Lower lobe of right lung (tissue), 2 donors: Measurements from ENCODE around the gene PRSS3. TPM values are rescaled to one million over a fixed set of nuclear protein-coding genes. Genes with fewer than 3 reads are reported as not detected.
"Not testable (repeated sequence)": the region's sequence is repeated elsewhere in the genome, so short reads cannot be mapped to it uniquely, and the experiment has no call there.

Experiments
- ATAC-seq, 2 donors: fragments of 200-7000 bp; cut with Tn5 transposase; one replicate each; pipeline ENCODE4 v1.9.1; 2020 to 2022; ENCODE audit warnings: mild to moderate bottlenecking in 2 of 2, moderate library complexity in 2 of 2
- DNase-seq: peaks from one replicate; pipeline ENCODE4 v3.0.0-alpha.2; 2020
- H3K27ac ChIP-seq: fragments of 200-600 bp; one replicate; pipeline ENCODE4 v1.8.0; 2022
- H3K27me3 ChIP-seq: fragments of 200-600 bp; one replicate; pipeline ENCODE4 v1.8.0; 2022; ENCODE audit warnings: low read depth
- H3K36me3 ChIP-seq: fragments of 200-600 bp; one replicate; pipeline ENCODE4 v1.8.0; 2022; ENCODE audit warnings: mild to moderate bottlenecking
- H3K4me1 ChIP-seq: fragments of 200-600 bp; one replicate; pipeline ENCODE4 v1.8.0; 2022
- H3K4me3 ChIP-seq: fragments of 200-600 bp; one replicate; pipeline ENCODE4 v1.8.0; 2022; ENCODE audit warnings: mild to moderate bottlenecking
- H3K9me3 ChIP-seq: fragments of 200-600 bp; one replicate; pipeline ENCODE4 v1.8.0; 2022
- intact Hi-C: fragments of 100-400 bp; cut with DNase I; formaldehyde crosslinking; loops from one replicate; pipeline ENCODE4 v1.11.0; 2022
- total RNA-seq: library from RNA; stranded (reverse); fragmentation: NEBNext Ultra II Directional; extraction: Animal tissue kit (Norgen Biotek cat#: 25700); gene quantifications from one replicate; pipeline ENCODE4 v1.2.1, GENCODE V29; 2021
- TF ChIP-seq, protein P1 (sequence below): fragments of 200-600 bp; IDR thresholded peaks from one replicate; pipeline ENCODE4 v1.8.0; 2022; ENCODE audit warnings: antibody characterized with exemption, mild to moderate bottlenecking
- donor health status: DM: no; HTN: yes; CAD: no; lungs with severe emphysema.

Gene PRSS3
- total RNA-seq, 1 donor from 2014 or later = 0.65 TPM

DNA sequence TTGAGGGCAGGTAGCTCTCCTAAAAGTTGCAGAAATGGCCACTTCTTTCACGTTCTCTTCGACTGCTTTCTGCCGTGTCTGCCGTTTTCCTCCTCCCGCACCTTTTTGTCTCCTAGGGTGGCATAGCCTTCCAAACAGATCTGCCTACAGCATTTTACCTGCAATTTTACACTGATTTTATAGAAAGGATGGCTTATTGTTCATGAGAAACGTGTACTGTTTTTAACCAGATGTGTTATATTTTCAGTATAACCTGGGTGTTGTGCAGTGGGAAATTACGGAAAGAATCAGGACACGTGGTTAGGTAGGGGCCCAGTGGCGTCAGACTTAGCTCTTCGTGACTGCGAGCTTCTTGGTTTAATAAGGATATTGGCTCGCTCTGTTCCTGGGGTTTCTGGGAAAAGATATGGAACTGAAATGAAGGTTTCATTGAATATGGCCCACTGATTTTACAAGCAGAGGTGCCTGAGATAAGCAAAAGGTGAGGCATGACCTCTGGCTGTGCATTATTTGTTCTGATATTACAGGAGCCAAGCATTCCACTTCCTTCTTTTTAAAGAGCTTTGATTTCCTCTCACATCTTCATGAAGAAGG, 43.7 kb upstream of the PRSS3 start:
- H3K9me3 ChIP-seq = no peaks in the 10 kb centered on the region
- peaks cover 15% of the 10 kb centered on the region for H3K4me1 ChIP-seq
- intact Hi-C loops = no loop called here
- no peak overlapping the region for H3K4me3 ChIP-seq
- no peak for ATAC-seq
- peaks cover 24% of the 10 kb centered on the region for H3K27me3 ChIP-seq
- TF ChIP-seq, protein P1, sequence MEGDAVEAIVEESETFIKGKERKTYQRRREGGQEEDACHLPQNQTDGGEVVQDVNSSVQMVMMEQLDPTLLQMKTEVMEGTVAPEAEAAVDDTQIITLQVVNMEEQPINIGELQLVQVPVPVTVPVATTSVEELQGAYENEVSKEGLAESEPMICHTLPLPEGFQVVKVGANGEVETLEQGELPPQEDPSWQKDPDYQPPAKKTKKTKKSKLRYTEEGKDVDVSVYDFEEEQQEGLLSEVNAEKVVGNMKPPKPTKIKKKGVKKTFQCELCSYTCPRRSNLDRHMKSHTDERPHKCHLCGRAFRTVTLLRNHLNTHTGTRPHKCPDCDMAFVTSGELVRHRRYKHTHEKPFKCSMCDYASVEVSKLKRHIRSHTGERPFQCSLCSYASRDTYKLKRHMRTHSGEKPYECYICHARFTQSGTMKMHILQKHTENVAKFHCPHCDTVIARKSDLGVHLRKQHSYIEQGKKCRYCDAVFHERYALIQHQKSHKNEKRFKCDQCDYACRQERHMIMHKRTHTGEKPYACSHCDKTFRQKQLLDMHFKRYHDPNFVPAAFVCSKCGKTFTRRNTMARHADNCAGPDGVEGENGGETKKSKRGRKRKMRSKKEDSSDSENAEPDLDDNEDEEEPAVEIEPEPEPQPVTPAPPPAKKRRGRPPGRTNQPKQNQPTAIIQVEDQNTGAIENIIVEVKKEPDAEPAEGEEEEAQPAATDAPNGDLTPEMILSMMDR = no peak
- no peaks in the 10 kb centered on the region for H3K36me3 ChIP-seq
- DNase-seq = no peak
- H3K27ac ChIP-seq = no peak overlapping the region

DNA sequence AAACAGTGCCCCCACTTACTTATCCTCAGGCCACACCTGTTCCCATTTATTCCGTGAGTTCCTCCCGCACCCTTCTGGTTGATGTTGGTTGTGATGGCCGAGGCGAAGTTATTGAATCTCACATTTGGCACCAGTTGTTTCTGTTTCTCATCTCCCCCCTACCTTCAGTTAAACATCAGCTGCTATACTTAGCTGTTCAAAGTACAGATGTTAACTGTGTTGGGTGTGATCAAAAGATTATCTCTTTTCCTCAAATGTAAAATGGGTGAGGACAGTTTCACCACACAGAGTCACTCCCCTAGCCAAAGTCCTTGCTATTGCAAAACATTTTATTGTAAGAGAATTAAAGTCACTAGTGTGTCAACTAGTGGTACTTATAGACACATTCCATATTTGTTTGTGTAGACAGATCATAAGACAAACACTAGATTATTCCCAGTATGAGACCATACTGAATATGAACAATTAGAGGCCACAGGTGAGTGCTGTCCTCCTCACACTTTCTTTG, 43.2 kb upstream of the PRSS3 start:
- intact Hi-C loops = no loop called here
- no peak for DNase-seq
- H3K27me3 ChIP-seq = peaks cover 24% of the 10 kb centered on the region
- no peaks in the 10 kb centered on the region for H3K36me3 ChIP-seq
- H3K27ac ChIP-seq = no peak overlapping the region
- H3K4me3 ChIP-seq = no peak overlapping the region
- peaks cover 15% of the 10 kb centered on the region for H3K4me1 ChIP-seq
- ATAC-seq = no peak
- TF ChIP-seq, protein P1 = no peak
- no peaks in the 10 kb centered on the region for H3K9me3 ChIP-seq

DNA sequence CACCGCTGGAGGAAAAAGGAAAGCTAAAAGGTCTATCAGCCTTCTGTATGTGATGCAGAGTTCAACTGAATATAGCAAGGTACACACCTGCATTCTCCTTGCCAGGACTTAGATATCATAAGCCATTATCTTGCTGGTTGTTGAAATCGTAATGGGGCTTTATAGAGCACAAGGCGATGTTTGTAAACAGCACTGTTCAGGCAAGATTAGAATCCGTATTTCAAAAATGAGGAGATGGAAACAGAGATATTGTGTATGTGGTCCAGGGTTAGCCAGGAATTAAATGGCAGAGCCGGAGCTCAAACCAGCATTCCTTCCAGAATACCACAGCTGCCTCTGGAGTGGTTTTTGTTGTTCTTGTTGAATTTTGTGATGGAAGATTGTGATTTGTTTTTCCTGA, 42.6 kb upstream of the PRSS3 start:
- peaks cover 24% of the 10 kb centered on the region for H3K27me3 ChIP-seq
- DNase-seq, intact Hi-C loops, H3K4me3 ChIP-seq, H3K36me3 ChIP-seq, ATAC-seq, H3K27ac ChIP-seq, H3K9me3 ChIP-seq: not testable (repeated sequence)
- peaks cover 15% of the 10 kb centered on the region for H3K4me1 ChIP-seq

DNA sequence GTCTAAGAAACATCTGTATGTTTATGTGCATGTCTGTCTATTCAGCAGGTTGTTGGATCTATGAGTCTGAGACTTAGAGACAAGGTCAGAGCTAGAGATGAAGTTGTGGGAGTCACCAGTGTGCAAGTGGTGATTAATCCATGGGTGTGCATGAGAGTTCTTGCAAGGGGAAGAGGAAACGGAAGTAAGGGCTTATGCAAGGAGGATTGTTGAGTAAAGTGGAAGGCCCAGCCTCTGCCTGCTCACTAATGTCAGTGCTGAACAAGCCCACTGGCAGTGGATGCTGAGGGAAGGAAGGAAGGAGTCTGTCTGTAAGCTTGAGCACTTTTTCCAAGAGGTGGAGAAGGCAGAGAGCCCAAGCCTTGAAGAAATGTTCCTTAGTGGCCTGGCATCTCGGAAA, 35.7 kb upstream of the PRSS3 start:
- peak; percentile 75 to 87 for ATAC-seq
- H3K4me3 ChIP-seq, H3K27ac ChIP-seq, H3K9me3 ChIP-seq, H3K4me1 ChIP-seq, H3K27me3 ChIP-seq, H3K36me3 ChIP-seq, intact Hi-C loops: not testable (repeated sequence)
- DNase-seq = peak; percentile 53

DNA sequence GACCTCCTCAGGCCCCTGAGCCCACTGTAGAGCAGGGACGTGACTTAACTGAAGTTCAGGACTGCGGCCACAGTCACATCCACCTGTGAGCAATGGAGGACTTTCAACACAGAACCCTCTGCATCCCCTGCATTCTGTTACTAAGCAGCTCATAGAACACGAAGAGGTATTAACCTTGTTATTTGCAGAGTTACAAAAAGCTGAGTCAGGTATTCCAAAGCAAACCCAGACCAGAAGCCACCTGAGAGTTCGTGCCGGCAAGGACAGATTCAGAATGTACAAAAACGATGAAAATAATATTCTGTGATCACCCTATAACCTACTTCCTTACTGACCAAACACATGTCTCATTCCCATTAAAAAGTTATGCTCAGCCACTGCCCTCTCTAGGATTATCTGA, 33.0 kb upstream of the PRSS3 start:
- H3K4me1 ChIP-seq = no peaks in the 10 kb centered on the region
- TF ChIP-seq, protein P1 = no peak
- no peaks in the 10 kb centered on the region for H3K36me3 ChIP-seq
- no peak for DNase-seq
- ATAC-seq = no peak
- no peaks in the 10 kb centered on the region for H3K27me3 ChIP-seq
- no peaks in the 10 kb centered on the region for H3K9me3 ChIP-seq
- H3K4me3 ChIP-seq = no peak overlapping the region
- no peak overlapping the region for H3K27ac ChIP-seq
- intact Hi-C loops = no loop called here

DNA sequence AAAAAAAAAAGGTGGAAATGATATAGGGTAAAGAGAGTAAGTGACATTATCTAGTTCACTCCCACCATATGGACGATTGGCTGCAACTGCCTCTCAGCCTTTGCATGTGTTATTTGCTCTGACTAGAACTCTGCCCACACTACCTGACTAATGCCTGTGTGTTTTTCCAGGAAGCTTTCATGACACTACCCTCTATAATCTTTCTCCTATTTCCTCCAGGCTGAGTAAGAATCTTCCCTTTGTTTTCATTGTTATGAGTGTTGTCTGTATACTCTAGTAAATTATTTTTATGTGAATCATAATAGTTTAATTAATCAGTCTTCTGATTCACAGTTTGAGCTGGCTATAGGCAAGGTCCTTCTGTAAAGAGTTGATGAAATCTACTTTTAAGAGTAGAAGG, 31.7 kb upstream of the PRSS3 start:
- ATAC-seq, H3K36me3 ChIP-seq, intact Hi-C loops, H3K4me1 ChIP-seq, H3K27me3 ChIP-seq, H3K9me3 ChIP-seq, DNase-seq, H3K4me3 ChIP-seq, H3K27ac ChIP-seq: not testable (repeated sequence)

DNA sequence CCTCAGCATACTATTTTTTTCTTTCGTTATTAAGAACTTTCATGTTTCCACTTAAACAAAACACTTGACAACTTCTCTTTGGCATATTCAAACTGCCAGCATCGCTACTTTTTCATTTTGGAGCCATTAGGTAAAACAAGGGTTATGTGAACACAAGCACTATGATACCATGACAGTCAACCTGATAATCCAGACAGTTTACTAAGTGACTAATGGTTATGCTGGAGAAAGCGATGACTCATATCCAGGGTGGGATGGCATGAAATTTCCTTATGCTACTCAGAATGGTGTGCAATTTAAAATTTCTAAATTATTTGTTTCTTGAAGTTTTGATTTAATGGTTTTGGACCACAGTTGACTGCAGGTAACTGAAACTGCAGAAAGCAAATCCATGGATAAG, 29.9 kb upstream of the PRSS3 start:
- Histone ChIP-seq H3K4me1 (no peaks in the 10 kb centered on the region), H3K9me3 (no peaks in the 10 kb centered on the region), H3K27ac (no peak overlapping the region), H3K4me3 (no peak overlapping the region), H3K27me3 (no peaks in the 10 kb centered on the region), H3K36me3 (no peaks in the 10 kb centered on the region)
- TF ChIP-seq, protein P1 = no peak
- intact Hi-C loops = no loop called here
- ATAC-seq (no peak), DNase-seq (no peak)

- intact Hi-C loops, ATAC-seq, H3K27ac ChIP-seq, DNase-seq, H3K4me1 ChIP-seq, H3K27me3 ChIP-seq, H3K4me3 ChIP-seq, H3K36me3 ChIP-seq, H3K9me3 ChIP-seq: not testable (repeated sequence)
Observed at GRCh38 chr9:33770156-33770880, 25.0 kb upstream of the PRSS3 start.

DNA sequence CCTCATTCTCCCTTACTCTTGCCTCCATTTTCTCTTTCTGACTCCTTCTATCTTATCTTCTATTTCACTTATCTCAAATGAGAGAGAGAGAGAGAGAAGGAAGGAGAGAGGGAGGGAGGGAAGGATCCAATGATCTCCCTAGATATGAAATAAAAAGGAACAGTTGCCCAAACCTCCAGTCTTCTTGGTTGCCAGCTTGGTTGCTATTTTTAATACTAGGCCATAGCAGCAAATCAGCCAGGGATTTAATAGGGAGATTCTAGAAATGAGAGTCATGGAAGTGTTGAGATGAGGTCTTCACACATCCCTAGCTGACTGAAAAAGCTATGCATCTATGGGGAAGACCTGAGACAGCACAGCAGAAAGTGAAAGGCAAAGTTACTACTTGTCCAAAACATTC, 22.2 kb upstream of the PRSS3 start:
- H3K36me3 ChIP-seq, ATAC-seq, DNase-seq, H3K27ac ChIP-seq, H3K4me3 ChIP-seq, intact Hi-C loops, H3K4me1 ChIP-seq, H3K9me3 ChIP-seq, H3K27me3 ChIP-seq: not testable (repeated sequence)
